Stomach (tissue), 4 donors: ENCODE measurements around the gene SYNJ2.

Experiments used
- POLR2AphosphoS5 ChIP-seq, 3 donors: sonication (generic); formaldehyde crosslinking; IDR thresholded peaks; one replicate each; pipeline ENCODE4 v1.6.1; 2016; ENCODE audit warnings: antibody characterized with exemption in 3 of 3
- TF ChIP-seq, protein P1 (sequence below), 7 experiments: fragments of 450-650 bp in 4 of 7; fragments of 200-600 bp in 3 of 7; sonication (generic) in 3 of 7; IDR thresholded peaks; one replicate each; pipeline ENCODE4 v1.5.1; 2016 to 2019; ENCODE audit warnings: antibody characterized with exemption in 7 of 7, control low read depth in 2 of 7, mild to moderate bottlenecking in 1 of 7

DNA sequence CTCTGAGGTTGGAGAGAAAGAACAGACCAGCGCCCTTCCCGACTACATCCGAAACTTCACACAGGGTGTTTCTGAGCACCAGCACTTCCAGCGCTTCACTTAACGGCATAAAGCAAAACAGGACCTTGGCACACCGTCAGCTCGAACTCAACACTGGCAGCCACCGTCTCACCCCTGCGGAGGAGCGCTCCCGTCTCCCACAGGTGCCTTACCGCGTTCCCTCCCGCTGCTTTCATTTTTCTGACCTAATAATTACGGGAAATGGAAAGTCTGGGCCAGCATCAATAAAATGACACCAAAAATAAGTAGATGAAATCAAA lies 37.7 kb upstream of the SYNJ2 start:
- TF ChIP-seq, protein P1, sequence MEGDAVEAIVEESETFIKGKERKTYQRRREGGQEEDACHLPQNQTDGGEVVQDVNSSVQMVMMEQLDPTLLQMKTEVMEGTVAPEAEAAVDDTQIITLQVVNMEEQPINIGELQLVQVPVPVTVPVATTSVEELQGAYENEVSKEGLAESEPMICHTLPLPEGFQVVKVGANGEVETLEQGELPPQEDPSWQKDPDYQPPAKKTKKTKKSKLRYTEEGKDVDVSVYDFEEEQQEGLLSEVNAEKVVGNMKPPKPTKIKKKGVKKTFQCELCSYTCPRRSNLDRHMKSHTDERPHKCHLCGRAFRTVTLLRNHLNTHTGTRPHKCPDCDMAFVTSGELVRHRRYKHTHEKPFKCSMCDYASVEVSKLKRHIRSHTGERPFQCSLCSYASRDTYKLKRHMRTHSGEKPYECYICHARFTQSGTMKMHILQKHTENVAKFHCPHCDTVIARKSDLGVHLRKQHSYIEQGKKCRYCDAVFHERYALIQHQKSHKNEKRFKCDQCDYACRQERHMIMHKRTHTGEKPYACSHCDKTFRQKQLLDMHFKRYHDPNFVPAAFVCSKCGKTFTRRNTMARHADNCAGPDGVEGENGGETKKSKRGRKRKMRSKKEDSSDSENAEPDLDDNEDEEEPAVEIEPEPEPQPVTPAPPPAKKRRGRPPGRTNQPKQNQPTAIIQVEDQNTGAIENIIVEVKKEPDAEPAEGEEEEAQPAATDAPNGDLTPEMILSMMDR (IDR thresholded peaks at IDR 0.05) = no peak
- TF ChIP-seq POLR2AphosphoS5 (IDR thresholded peaks at IDR 0.05) = no peak
